Endothelial cell of umbilical vein (primary cell): ENCODE results near the gene REEP3. TPM values are rescaled to one million over a fixed set of nuclear protein-coding genes. Genes with fewer than 3 reads are reported as not detected.
A peak's percentile ranks its signal among the peaks of the same experiment; 100 is the strongest.

Source experiments
- BruUV-seq: library from RNA; stranded (reverse); fragments of 400-500 nt; replicated peaks from 2 replicates; lab custom pipeline; 2021; lab: Mats Ljungman, UMichigan
- CTCF ChIA-PET: fragments of 300-600, 350-600 bp; sonication (Branson Sonifier 250); formaldehyde crosslinking; loops from one replicate; lab custom pipeline; 2021; ENCODE audit warnings: antibody characterized with exemption, inconsistent platforms; lab: Charles Lee
- POLR2A ChIA-PET: fragments of 300-600, 350-600 bp; sonication (Branson Sonifier 250); formaldehyde crosslinking; loops from one replicate; lab custom pipeline; 2021; ENCODE audit warnings: antibody characterized with exemption, inconsistent platforms; lab: Charles Lee
- DNase-seq: peaks from one replicate; pipeline ENCODE4 v3.0.0-alpha.2; 2011; ENCODE audit warnings: low read depth, low spot score
- FAIRE-seq: peaks from 2 replicates; lab custom pipeline; 2011; peaks lifted over from hg19 to GRCh38; lab: Jason Lieb, UNC
- H2AFZ ChIP-seq: 2 replicates; pipeline ENCODE4 v1.6.0; 2012; ENCODE audit warnings: low read depth, low read length, control low read depth, inconsistent platforms
- H3K27ac ChIP-seq: 2 replicates; pipeline ENCODE4 v1.5.1; 2011; ENCODE audit warnings: low read depth, mild to moderate bottlenecking, control low read depth, low read length, moderate library complexity; ENCODE audit not compliant: insufficient read depth
- H3K27me3 ChIP-seq, 2 experiments: 2 replicates each; pipeline versions ENCODE4 v1.6.0 to v1.6.1; 2011; ENCODE audit warnings: low read length in 2 of 2, mixed read lengths in 1 of 2; ENCODE audit not compliant: control insufficient read depth in 2 of 2, insufficient read depth in 2 of 2
- H3K36me3 ChIP-seq, 2 experiments: 2 replicates in 1 of 2; 3 replicates in 1 of 2; pipeline ENCODE4 v1.5.1; 2011; ENCODE audit warnings: low read length in 2 of 2, mild to moderate bottlenecking in 1 of 2, moderate library complexity in 1 of 2; ENCODE audit not compliant: control insufficient read depth in 2 of 2, insufficient read depth in 2 of 2; ENCODE audit errors: extremely low read depth in 1 of 2
- H3K4me1 ChIP-seq: 3 replicates; pipeline ENCODE4 v1.5.1; 2011; ENCODE audit warnings: mild to moderate bottlenecking, low read length; ENCODE audit not compliant: control insufficient read depth, insufficient read depth; ENCODE audit errors: extremely low read depth
- H3K4me2 ChIP-seq: 2 replicates; pipeline ENCODE4 v1.6.1; 2011; ENCODE audit warnings: low read length, control low read depth, mixed read lengths; ENCODE audit not compliant: insufficient read depth
- H3K4me3 ChIP-seq, 3 experiments: fragments of 200-600 bp in 1 of 3; sonication (generic), shearing (Covaris generic) in 1 of 3; replicated peaks in 1 of 3; 2 replicates each; pipeline ENCODE4 v1.5.1; 2011 to 2016; ENCODE audit warnings: control low read depth in 3 of 3, low read length in 3 of 3, mild to moderate bottlenecking in 2 of 3, inconsistent platforms in 1 of 3, low read depth in 1 of 3, moderate library complexity in 1 of 3; ENCODE audit not compliant: insufficient read depth in 1 of 3
- H3K79me2 ChIP-seq: 2 replicates; pipeline ENCODE4 v1.6.0; 2012; ENCODE audit warnings: low read length, inconsistent platforms; ENCODE audit not compliant: control insufficient read depth, insufficient read depth
- H3K9ac ChIP-seq: replicated peaks from 2 replicates; pipeline ENCODE3; 2011; ENCODE audit warnings: low read length, control low read depth; ENCODE audit not compliant: insufficient read depth; ENCODE audit errors: extremely low read depth
- H3K9me1 ChIP-seq: replicated peaks from 3 replicates; pipeline ENCODE4 v1.6.0; 2011; ENCODE audit warnings: mild to moderate bottlenecking, low read length; ENCODE audit not compliant: control insufficient read depth, insufficient read depth; ENCODE audit errors: extremely low read depth
- H3K9me3 ChIP-seq: replicated peaks from 2 replicates; pipeline ENCODE4 v1.5.1; 2012; ENCODE audit warnings: low read length, inconsistent platforms; ENCODE audit not compliant: control insufficient read depth, insufficient read depth
- H4K20me1 ChIP-seq: replicated peaks from 2 replicates; pipeline ENCODE3; 2011; ENCODE audit warnings: mild to moderate bottlenecking, low read length; ENCODE audit not compliant: control insufficient read depth, insufficient read depth; ENCODE audit errors: extremely low read depth
- CTCF ChIP-seq, 2 donors: IDR thresholded peaks; 1 replicate in 1 of 2; 2 replicates in 1 of 2; pipeline ENCODE4 v1.5.1; 2011; ENCODE audit warnings: low read length in 2 of 2, mild to moderate bottlenecking in 2 of 2, moderate library complexity in 2 of 2, control low read depth in 1 of 2, inconsistent platforms in 1 of 2, low read depth in 1 of 2; ENCODE audit not compliant: insufficient read depth in 1 of 2; ENCODE audit errors: extremely low read depth in 1 of 2
- EZH2 ChIP-seq: IDR thresholded peaks from 2 replicates; pipeline ENCODE4 v1.6.1; 2012; ENCODE audit warnings: borderline replicate concordance, low read depth, mild to moderate bottlenecking, moderate library complexity, low read length, inconsistent platforms; ENCODE audit not compliant: severe bottlenecking
- FOS ChIP-seq: IDR thresholded peaks from 2 replicates; pipeline ENCODE4 v1.6.1; 2011; ENCODE audit warnings: mild to moderate bottlenecking, low read length, moderate library complexity, borderline replicate concordance; ENCODE audit not compliant: insufficient read depth
- GATA2 ChIP-seq: IDR thresholded peaks from 2 replicates; pipeline ENCODE4 v1.7.0; 2011; ENCODE audit warnings: low read depth, mild to moderate bottlenecking, moderate library complexity, mixed read lengths, low read length; ENCODE audit not compliant: insufficient read length, insufficient read depth
- JUN ChIP-seq: IDR thresholded peaks from 2 replicates; pipeline ENCODE4 v1.6.1; 2011; ENCODE audit warnings: borderline replicate concordance, low read depth; ENCODE audit not compliant: insufficient read length, insufficient read depth
- MAX ChIP-seq: IDR thresholded peaks from 2 replicates; pipeline ENCODE4 v1.6.1; 2011; ENCODE audit not compliant: insufficient read depth, insufficient read length
- MYC ChIP-seq: IDR thresholded peaks from one replicate; pipeline ENCODE4 v1.6.1; 2011; ENCODE audit warnings: mild to moderate bottlenecking, low read depth, low read length
- POLR2A ChIP-seq: IDR thresholded peaks from 2 replicates; pipeline ENCODE4 v1.6.1; 2012; ENCODE audit warnings: low read depth, mild to moderate bottlenecking, control low read depth, low read length
- POLR2AphosphoS5 ChIP-seq: IDR thresholded peaks from 2 replicates; pipeline ENCODE4 v1.6.1; 2012; ENCODE audit warnings: low read depth, mild to moderate bottlenecking, control low read depth, low read length, moderate library complexity; ENCODE audit not compliant: insufficient read depth
- dilution Hi-C: fragments of 300-500 bp; cut with MboI; formaldehyde crosslinking; loops from one replicate; pipeline ENCODE4 v1.15.0; 2019; ENCODE audit warnings: low sequenced_read_pairs; ENCODE audit not compliant: extremely low pct_ligation_motif_present
- intact Hi-C: fragments of 100-400 bp; cut with micrococcal nuclease; formaldehyde crosslinking; loops from one replicate; pipeline ENCODE4 v1.10.0; 2022
- polyA plus RNA-seq, 4 experiments: library from polyadenylated mRNA; depleted of rRNA in 3 of 4; stranded (reverse) in 3 of 4; unstranded in 1 of 4; fragments of >200 nt; gene quantifications; 2 replicates each; pipeline versions ENCODE4 v1.2.1 to v1.2.3, GENCODE V29; 2011 to 2012; ENCODE audit warnings: missing spikeins in 1 of 4
- total RNA-seq: library from RNA; stranded (reverse); gene quantifications from 2 replicates; pipeline ENCODE4 v1.2.3, GENCODE V29; 2021

Gene REEP3
- total and polyA plus RNA-seq, 2 donors (not counting 3 experiments of a cell fraction or from before 2014, with no cell fraction given): 12.3 to 48.3 TPM

GRCh38 chr10:63672491-63672890, 151.3 kb downstream of the REEP3 start:
- peak overlapping the region; percentile 81 for H2AFZ ChIP-seq
- TF ChIP-seq JUN: no peak
- TF ChIP-seq MAX: no peak
- no peak for TF ChIP-seq CTCF (IDR thresholded peaks at IDR 0.05; ENCODE audit: extremely low read depth in 1 of 2, insufficient read depth in 1 of 2, low read depth in 1 of 2, low read length in 2 of 2)
- TF ChIP-seq POLR2A: no peak
- no peak for TF ChIP-seq FOS
- no peak for TF ChIP-seq POLR2AphosphoS5
- TF ChIP-seq EZH2: no peak
- no peak for TF ChIP-seq MYC
- TF ChIP-seq GATA2: no peak
- peak overlapping the region; percentile 77 for H3K27ac ChIP-seq
- H3K79me2 ChIP-seq: no peaks in the 10 kb centered on the region
- ChIA-PET POLR2A (interaction anchor here (0.6 kb wide), 1 partner anchor 24 kb away, joined by 3 read pairs; no protein-coding TSS in a partner anchor), CTCF (interaction anchor here (1.4 to 3.6 kb wide), 5 partner anchors 9 to 47 kb away, joined by 3 to 32 read pairs (median 10); no protein-coding TSS in a partner anchor)
- H3K4me3 ChIP-seq: peak overlapping the region in 1 of 3 experiments; percentile 11
- no peak for FAIRE-seq
- peak overlapping the region; percentile 72 for H3K4me2 ChIP-seq
- H3K36me3 ChIP-seq: no peaks in the 10 kb centered on the region
- peak overlapping the region; percentile 34 for H3K9ac ChIP-seq
- no TSS peak for BruUV-seq
- no peaks in the 10 kb centered on the region for H3K27me3 ChIP-seq
- no peak for DNase-seq
- dilution Hi-C loops (no loop called here), intact Hi-C loops (no loop called here)
- H3K4me1 ChIP-seq: peaks cover 38% of the 10 kb centered on the region
- H3K9me3 ChIP-seq: no peaks in the 10 kb centered on the region
- H4K20me1 ChIP-seq: no peaks in the 10 kb centered on the region
- no peaks in the 10 kb centered on the region for H3K9me1 ChIP-seq
